CD14-positive monocyte (primary cell): ENCODE results near the gene MAX. TPM values are rescaled to one million over a fixed set of nuclear protein-coding genes. Genes with fewer than 3 reads are reported as not detected.

Experiments used
- DNase-seq, 3 donors: peaks; one replicate each; pipeline ENCODE4 v3.0.0-alpha.2; 2011 to 2022
- H2AFZ ChIP-seq: 2 replicates; pipeline ENCODE4 v1.6.0; 2012; ENCODE audit warnings: mild to moderate bottlenecking, low read depth, low read length, inconsistent platforms; ENCODE audit not compliant: insufficient read depth, poor library complexity, severe bottlenecking
- H3K27ac ChIP-seq, 2 donors: 1 replicate in 1 of 2; 2 replicates in 1 of 2; pipeline ENCODE4 v1.5.1; 2012 to 2013; ENCODE audit warnings: low read length in 2 of 2, control low read depth in 1 of 2, inconsistent platforms in 1 of 2, low read depth in 1 of 2, mild to moderate bottlenecking in 1 of 2
- H3K27me3 ChIP-seq, 2 donors: one replicate each; pipeline versions ENCODE4 v1.6.0 to v1.6.1; 2011 to 2013; ENCODE audit warnings: low read length in 2 of 2; ENCODE audit not compliant: control insufficient read depth in 2 of 2, insufficient read depth in 2 of 2
- H3K36me3 ChIP-seq, 2 donors: replicated peaks in 1 of 2; 1 replicate in 1 of 2; 2 replicates in 1 of 2; pipeline versions ENCODE4 v1.5.1 to v1.6.1; 2012 to 2013; ENCODE audit warnings: low read length in 2 of 2, control low read depth in 1 of 2, inconsistent platforms in 1 of 2, mild to moderate bottlenecking in 1 of 2; ENCODE audit not compliant: insufficient read depth in 2 of 2, control insufficient read depth in 1 of 2
- H3K4me1 ChIP-seq, 2 donors: 1 replicate in 1 of 2; 2 replicates in 1 of 2; pipeline versions ENCODE4 v1.5.1 to v1.6.1; 2012 to 2013; ENCODE audit warnings: low read length in 2 of 2, control low read depth in 1 of 2, inconsistent platforms in 1 of 2, mild to moderate bottlenecking in 1 of 2, moderate library complexity in 1 of 2; ENCODE audit not compliant: insufficient read depth in 2 of 2, control insufficient read depth in 1 of 2
- H3K4me2 ChIP-seq: replicated peaks from 2 replicates; pipeline ENCODE3; 2012; ENCODE audit warnings: low read length, moderate library complexity, mild to moderate bottlenecking; ENCODE audit not compliant: poor library complexity, severe bottlenecking; ENCODE audit errors: extremely low read depth
- H3K4me3 ChIP-seq, 3 experiments: fragments of 200-600 bp in 1 of 3; sonication (generic) in 1 of 3; replicated peaks in 1 of 3; 1 replicate in 2 of 3; 2 replicates in 1 of 3; pipeline ENCODE4 v1.5.1; 2011 to 2013; ENCODE audit warnings: low read length in 3 of 3, mild to moderate bottlenecking in 3 of 3, control low read depth in 2 of 3, low read depth in 2 of 3, inconsistent platforms in 1 of 3, moderate library complexity in 1 of 3
- H3K79me2 ChIP-seq: 2 replicates; pipeline ENCODE4 v1.6.0; 2012; ENCODE audit warnings: mild to moderate bottlenecking, control low read depth, inconsistent platforms, low read length, moderate library complexity; ENCODE audit not compliant: insufficient read depth
- H3K9ac ChIP-seq: 2 replicates; pipeline ENCODE4 v1.6.0; 2017; ENCODE audit warnings: low read length, mild to moderate bottlenecking; ENCODE audit not compliant: insufficient read depth, poor library complexity, severe bottlenecking
- H3K9me3 ChIP-seq, 2 donors: replicated peaks in 1 of 2; 1 replicate in 1 of 2; 2 replicates in 1 of 2; pipeline versions ENCODE4 v1.5.1 to v1.6.1; 2012 to 2013; ENCODE audit warnings: low read length in 2 of 2, control low read depth in 1 of 2; ENCODE audit not compliant: control insufficient read depth in 1 of 2, insufficient read depth in 1 of 2
- H4K20me1 ChIP-seq: 2 replicates; pipeline ENCODE4 v1.6.0; 2012; ENCODE audit warnings: mild to moderate bottlenecking, low read length, control low read depth, moderate library complexity; ENCODE audit not compliant: insufficient read depth
- H3K27ac Mint-ChIP-seq, 7 donors: one replicate each; pipeline ENCODE4 v1.8.0; 2020; ENCODE audit warnings: mild to moderate bottlenecking in 7 of 7, mixed read lengths in 7 of 7, moderate library complexity in 6 of 7, inconsistent platforms in 2 of 7
- H3K27me3 Mint-ChIP-seq, 3 donors: one replicate each; pipeline ENCODE4 v1.8.0; 2021 to 2022; ENCODE audit warnings: low read depth in 3 of 3, mild to moderate bottlenecking in 3 of 3, mixed read lengths in 3 of 3, moderate library complexity in 3 of 3, inconsistent platforms in 1 of 3
- H3K36me3 Mint-ChIP-seq, 2 donors: one replicate each; pipeline ENCODE4 v1.8.0; 2020; ENCODE audit warnings: mixed read lengths in 2 of 2, inconsistent platforms in 1 of 2, mild to moderate bottlenecking in 1 of 2
- H3K4me1 Mint-ChIP-seq: one replicate; pipeline ENCODE4 v1.8.0; 2020; ENCODE audit warnings: mild to moderate bottlenecking, mixed read lengths
- H3K4me3 Mint-ChIP-seq, 2 donors: one replicate each; pipeline ENCODE4 v1.8.0; 2020; ENCODE audit warnings: mild to moderate bottlenecking in 2 of 2, mixed read lengths in 2 of 2, moderate library complexity in 1 of 2
- H3K9me3 Mint-ChIP-seq, 7 donors: one replicate each; pipeline ENCODE4 v1.8.0; 2020 to 2022; ENCODE audit warnings: mixed read lengths in 7 of 7, mild to moderate bottlenecking in 6 of 7, moderate library complexity in 6 of 7, inconsistent platforms in 2 of 7
- whole genome bisulfite sequencing: methylation state at CpG from one replicate; pipeline ENCODE4 v1.1.5; 2013; ENCODE audit warnings: missing lambda C conversion rate; ENCODE audit not compliant: insufficient coverage; 5-methylcytosine and 5-hydroxymethylcytosine counted together
- intact Hi-C, 2 donors: fragments of 100-400 bp; cut with micrococcal nuclease; formaldehyde crosslinking; loops; one replicate each; pipeline versions ENCODE4 v1.15.0 to v1.15.1; 2023
- polyA plus RNA-seq, 3 donors: library from polyadenylated mRNA; depleted of rRNA in 1 of 3; unstranded in 2 of 3; stranded (reverse) in 1 of 3; fragments of 300-500 nt in 2 of 3; fragments of >200 nt in 1 of 3; fragmentation: Illumina TruSeq in 2 of 3; gene quantifications; 1 replicate in 2 of 3; 2 replicates in 1 of 3; pipeline ENCODE4 v1.2.3, GENCODE V29; 2012 to 2021
- TF ChIP-seq, protein P1 (sequence below): fragments of 200-600 bp; IDR thresholded peaks from one replicate; pipeline ENCODE4 v1.8.0; 2022; ENCODE audit warnings: antibody characterized with exemption, mild to moderate bottlenecking

The MAX gene
- polyA plus RNA-seq, 3 donors: 78.2 to 87.0 (median 81.5) TPM

DNA sequence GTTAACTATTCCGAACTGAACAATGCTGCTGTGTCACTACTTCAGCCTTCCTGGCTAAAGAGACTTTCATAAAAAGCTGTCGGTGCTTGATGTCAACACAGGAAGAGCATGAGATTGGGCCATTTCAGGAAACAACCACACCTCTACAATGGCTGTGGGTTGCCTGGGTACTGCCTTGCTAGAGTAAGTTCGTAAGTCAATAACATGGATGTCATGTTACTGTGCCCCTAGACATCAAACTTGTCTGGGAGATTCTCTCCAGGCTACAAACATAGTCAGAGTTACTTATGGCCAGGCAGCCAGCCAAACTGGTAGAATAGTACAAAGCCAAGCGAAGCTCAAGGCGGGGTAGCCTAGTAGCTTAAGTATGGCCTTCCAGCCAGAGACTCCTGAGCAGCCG is 23.1 kb downstream of the MAX start:
- peaks cover 88% of the 10 kb centered on the region for H3K79me2 ChIP-seq

DNA sequence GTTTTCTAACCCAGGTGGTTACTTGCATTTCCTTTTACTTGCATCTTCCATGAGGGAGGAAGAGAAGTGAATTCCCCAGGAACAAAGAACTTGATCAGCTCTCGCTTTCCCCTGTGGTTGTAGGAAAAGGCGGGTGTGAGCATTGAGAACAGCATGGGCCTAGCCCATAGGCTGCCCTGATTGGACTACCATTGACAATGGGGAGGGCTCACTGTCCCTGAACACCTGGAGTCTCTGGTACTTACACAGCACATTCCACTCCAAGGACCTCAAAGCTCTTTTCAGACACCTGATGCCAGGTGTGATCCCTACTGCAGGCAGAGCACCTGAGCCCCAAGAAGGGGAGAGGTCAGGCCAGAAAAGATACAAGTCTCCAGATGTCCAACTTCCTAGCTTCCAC is 25.0 kb downstream of the MAX start:
- Mint-ChIP-seq H3K4me1 (peaks cover 76% of the 10 kb centered on the region), H3K4me3 (no peak overlapping the region), H3K27me3 (no peaks in the 10 kb centered on the region), H3K9me3 (no peaks in the 10 kb centered on the region), H3K36me3 (peaks cover 62 to 67% of the 10 kb centered on the region in 2 donors), H3K27ac (peak overlapping the region in 3 of 7 donors; percentile 48 to 75 (median 54))
- H3K27me3 ChIP-seq: no peaks in the 10 kb centered on the region
- WGBS: no CpG with 5 or more reads among the region's 2 CpGs
- no peak overlapping the region for H3K4me3 ChIP-seq
- no peak overlapping the region for H2AFZ ChIP-seq
- H3K4me2 ChIP-seq: no peak overlapping the region
- no peaks in the 10 kb centered on the region for H3K9me3 ChIP-seq
- H3K79me2 ChIP-seq: peaks cover 88% of the 10 kb centered on the region
- H4K20me1 ChIP-seq: peaks cover 51% of the 10 kb centered on the region
- TF ChIP-seq, protein P1, sequence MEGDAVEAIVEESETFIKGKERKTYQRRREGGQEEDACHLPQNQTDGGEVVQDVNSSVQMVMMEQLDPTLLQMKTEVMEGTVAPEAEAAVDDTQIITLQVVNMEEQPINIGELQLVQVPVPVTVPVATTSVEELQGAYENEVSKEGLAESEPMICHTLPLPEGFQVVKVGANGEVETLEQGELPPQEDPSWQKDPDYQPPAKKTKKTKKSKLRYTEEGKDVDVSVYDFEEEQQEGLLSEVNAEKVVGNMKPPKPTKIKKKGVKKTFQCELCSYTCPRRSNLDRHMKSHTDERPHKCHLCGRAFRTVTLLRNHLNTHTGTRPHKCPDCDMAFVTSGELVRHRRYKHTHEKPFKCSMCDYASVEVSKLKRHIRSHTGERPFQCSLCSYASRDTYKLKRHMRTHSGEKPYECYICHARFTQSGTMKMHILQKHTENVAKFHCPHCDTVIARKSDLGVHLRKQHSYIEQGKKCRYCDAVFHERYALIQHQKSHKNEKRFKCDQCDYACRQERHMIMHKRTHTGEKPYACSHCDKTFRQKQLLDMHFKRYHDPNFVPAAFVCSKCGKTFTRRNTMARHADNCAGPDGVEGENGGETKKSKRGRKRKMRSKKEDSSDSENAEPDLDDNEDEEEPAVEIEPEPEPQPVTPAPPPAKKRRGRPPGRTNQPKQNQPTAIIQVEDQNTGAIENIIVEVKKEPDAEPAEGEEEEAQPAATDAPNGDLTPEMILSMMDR: no peak
- no peak overlapping the region for H3K9ac ChIP-seq
- H3K27ac ChIP-seq: peak overlapping the region in 1 of 2 donors; percentile 61
- intact Hi-C loops: no loop called here
- no peak for DNase-seq
- H3K4me1 ChIP-seq: peaks cover 63 to 95% of the 10 kb centered on the region in 2 donors
- H3K36me3 ChIP-seq: peaks cover 46 to 56% of the 10 kb centered on the region in 2 donors

More for the DNA sequence above, 23.1 kb downstream of the MAX start:
- intact Hi-C loops: no loop called here
- no peak overlapping the region for H2AFZ ChIP-seq
- H4K20me1 ChIP-seq: peaks cover 64% of the 10 kb centered on the region
- DNase-seq: peak; percentile 37 to 55 (median 41)
- no peaks in the 10 kb centered on the region for H3K9me3 ChIP-seq
- H3K36me3 Mint-ChIP-seq: peaks cover 67 to 69% of the 10 kb centered on the region in 2 donors
- peak overlapping the region; percentile 79 to 95 (median 93) for H3K27ac Mint-ChIP-seq
- H3K4me1 ChIP-seq: peaks cover 56 to 80% of the 10 kb centered on the region in 2 donors
- H3K4me3 Mint-ChIP-seq: peak overlapping the region in 1 of 2 donors; percentile 30
- H3K4me2 ChIP-seq: peak overlapping the region; percentile 45
- TF ChIP-seq, protein P1: no peak
- H3K9me3 Mint-ChIP-seq: no peaks in the 10 kb centered on the region
- H3K27me3 ChIP-seq: no peaks in the 10 kb centered on the region
- H3K27me3 Mint-ChIP-seq: no peaks in the 10 kb centered on the region
- H3K9ac ChIP-seq: peak overlapping the region; percentile 6
- peak overlapping the region; percentile 64 to 79 for H3K27ac ChIP-seq
- H3K36me3 ChIP-seq: peaks cover 54 to 59% of the 10 kb centered on the region in 2 donors
- WGBS: 44% methylated on average over 5 of the region's 6 CpGs
- peak overlapping the region in 1 of 3 experiments; percentile 27 for H3K4me3 ChIP-seq
- peaks cover 74% of the 10 kb centered on the region for H3K4me1 Mint-ChIP-seq
